Stimulated activated CD8-positive, alpha-beta memory T cell treated with anti-CD3 and anti-CD28 coated beads, Interleukin-15, amount 100 ng/mL, for 24 hours (primary cell): ENCODE results near the gene INCA1.
"Not testable (repeated sequence)": the region's sequence is repeated elsewhere in the genome, so short reads cannot be mapped to it uniquely, and the experiment has no call there.

Source experiments
- DNase-seq: peaks from one replicate; pipeline ENCODE4 v3.0.0-alpha.2; 2020; ENCODE audit warnings: low read depth

INCA1 gene

GRCh38 chr17:4997302-4998026, at the start of gene INCA1, which contains the start of gene KIF1C:
Gene INCA1, minus strand, starts transcription at chr17:4997522. Its CDS starts 3,085 bp downstream, at chr17:4994437.
Gene KIF1C, plus strand, starts transcription at chr17:4997950. Its CDS starts 2,297 bp downstream, at chr17:5000247.
- DNase-seq, result peak; percentile 78

- DNase-seq, result no peak
These were observed 48.2 kb upstream of the INCA1 start for GRCh38 chr17:5045496-5045895.

GRCh38 chr17:5044630-5045029, 47.3 kb upstream of the INCA1 start:
- DNase-seq, result no peak

GRCh38 chr17:5043524-5043923, 46.2 kb upstream of the INCA1 start:
- no peak for DNase-seq

GRCh38 chr17:5042157-5043022, 45.1 kb upstream of the INCA1 start:
- DNase-seq, result no peak

GRCh38 chr17:5035315-5035714, 38.0 kb upstream of the INCA1 start, which contains the start of gene SLC52A1:
Gene SLC52A1, minus strand, starts transcription at chr17:5035426. Its CDS starts 820 bp downstream, at chr17:5034606.
- no peak for DNase-seq

- no peak for DNase-seq
These were observed 37.3 kb upstream of the INCA1 start for GRCh38 chr17:5034651-5035050.

- no peak for DNase-seq
These were observed 36.7 kb upstream of the INCA1 start for GRCh38 chr17:5034063-5034462.

GRCh38 chr17:5033352-5034015, 36.2 kb upstream of the INCA1 start:
- no peak for DNase-seq

GRCh38 chr17:5032865-5033264, 35.5 kb upstream of the INCA1 start:
- DNase-seq, result no peak

GRCh38 chr17:5031365-5032082, 34.2 kb upstream of the INCA1 start:
- DNase-seq, result peak; percentile 66

GRCh38 chr17:5030168-5030567, 32.8 kb upstream of the INCA1 start:
- not testable (repeated sequence) for DNase-seq

GRCh38 chr17:5027916-5028315, 30.6 kb upstream of the INCA1 start:
- DNase-seq, result no peak

GRCh38 chr17:5027299-5027698, 30.0 kb upstream of the INCA1 start:
- DNase-seq, result no peak

- DNase-seq, result no peak
These were observed 27.3 kb upstream of the INCA1 start for GRCh38 chr17:5024604-5025003.

- no peak for DNase-seq
These were observed 26.3 kb upstream of the INCA1 start for GRCh38 chr17:5023588-5024147.

- DNase-seq, result no peak
These were observed 24.9 kb upstream of the INCA1 start for GRCh38 chr17:5022171-5022711.

- DNase-seq, result no peak
These were observed 23.2 kb upstream of the INCA1 start for GRCh38 chr17:5020502-5021023.

- no peak for DNase-seq
These were observed 22.2 kb upstream of the INCA1 start for GRCh38 chr17:5019475-5019956.

- DNase-seq, result no peak
These were observed 17.0 kb upstream of the INCA1 start for GRCh38 chr17:5014357-5014756.

- no peak for DNase-seq
These were observed 14.6 kb upstream of the INCA1 start for GRCh38 chr17:5011928-5012327.
